Measurements from ENCODE around the gene STIM1.
A peak's percentile ranks its signal among the peaks of the same experiment; 100 is the strongest.
"Not testable (repeated sequence)": the region's sequence is repeated elsewhere in the genome, so short reads cannot be mapped to it uniquely, and the experiment has no call there.

The STIM1 gene

DNA sequence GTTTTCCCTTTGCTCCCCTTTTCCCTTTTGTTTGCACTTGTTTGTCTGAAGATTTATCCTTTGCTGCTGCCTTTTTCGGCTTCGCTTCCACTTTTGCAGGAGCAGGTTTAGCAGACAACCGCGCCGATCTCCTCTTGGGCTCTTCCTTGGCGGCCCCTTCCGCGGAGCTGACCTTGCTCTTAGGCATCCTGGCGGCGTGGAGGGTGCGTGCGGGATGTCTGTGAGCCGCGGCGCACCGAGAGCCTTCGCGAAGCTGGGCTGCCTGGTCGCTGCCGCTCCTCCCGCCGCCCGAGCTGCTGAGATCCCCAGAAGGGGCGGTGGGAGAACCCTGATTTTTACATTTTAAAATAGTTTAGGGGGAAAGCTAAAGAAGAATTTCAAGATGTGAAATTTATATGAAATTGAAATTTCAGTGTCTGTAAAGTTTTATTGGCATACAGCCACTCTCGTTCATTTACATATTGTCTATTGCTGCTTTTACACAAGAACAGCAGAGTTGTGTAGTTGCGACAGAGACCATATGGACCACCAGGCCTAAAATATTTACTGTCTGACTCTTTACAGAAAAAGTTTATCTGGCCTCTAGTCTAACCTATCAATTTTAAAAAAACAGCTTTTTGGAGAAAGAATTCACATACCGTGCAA, 133.9 kb downstream of the STIM1 start:
- no peak for DNase-seq

DNA sequence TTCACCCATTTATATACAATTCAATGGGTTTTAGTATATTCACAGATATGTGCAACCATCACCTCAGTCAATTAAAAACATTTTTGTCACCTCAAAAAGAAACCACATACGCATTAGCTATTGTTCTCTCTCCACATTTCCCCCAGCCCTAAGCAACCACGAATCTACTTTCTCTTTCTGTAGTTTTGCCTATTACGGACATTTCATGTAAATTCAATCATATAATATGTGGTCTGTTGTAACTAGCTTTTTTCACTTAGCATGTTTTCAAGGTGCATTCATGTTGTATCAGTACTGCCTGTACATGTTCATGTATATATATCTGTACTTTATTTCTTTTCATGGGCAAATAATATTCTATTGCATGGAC, 134.4 kb downstream of the STIM1 start:
- DNase-seq = peak; percentile 47

DNA sequence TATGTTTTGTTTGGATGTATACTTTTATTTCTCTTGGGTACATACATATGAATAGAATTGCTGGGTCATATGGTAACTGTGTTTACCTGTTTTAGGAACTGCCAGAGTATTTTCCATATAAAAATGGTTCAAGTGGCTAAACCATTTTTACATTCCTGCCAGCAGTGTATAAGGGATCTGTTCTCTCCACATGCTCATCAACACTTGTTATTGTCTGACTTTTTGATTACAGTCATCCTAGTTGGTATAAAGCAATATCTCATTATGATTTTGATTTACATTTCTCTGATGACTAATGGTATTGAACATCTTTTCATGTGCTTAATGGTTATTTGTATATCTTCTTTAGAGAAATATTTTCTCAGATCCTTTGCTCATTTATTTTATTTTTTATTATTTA, 134.9 kb downstream of the STIM1 start:
- no peak for DNase-seq

DNA sequence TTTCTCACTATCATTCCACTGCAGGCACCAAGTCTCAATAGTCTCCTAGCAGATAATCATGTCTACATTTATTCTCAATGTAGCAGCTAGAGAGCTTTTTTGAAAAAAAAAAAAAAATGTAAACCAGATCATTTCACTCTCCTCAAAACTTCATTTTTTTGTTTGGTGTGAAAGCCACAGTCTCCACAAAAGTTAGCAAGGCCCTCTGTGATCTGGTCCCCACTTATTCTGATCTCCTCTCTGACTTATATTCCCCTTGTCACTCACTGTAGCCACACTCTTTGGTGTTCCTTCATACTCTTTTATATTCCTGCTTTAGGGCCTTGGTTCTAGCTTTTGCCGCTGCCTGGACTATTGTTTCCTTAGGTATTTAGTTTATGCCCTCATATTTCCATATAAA, 137.5 kb downstream of the STIM1 start:
- DNase-seq = no peak

DNA sequence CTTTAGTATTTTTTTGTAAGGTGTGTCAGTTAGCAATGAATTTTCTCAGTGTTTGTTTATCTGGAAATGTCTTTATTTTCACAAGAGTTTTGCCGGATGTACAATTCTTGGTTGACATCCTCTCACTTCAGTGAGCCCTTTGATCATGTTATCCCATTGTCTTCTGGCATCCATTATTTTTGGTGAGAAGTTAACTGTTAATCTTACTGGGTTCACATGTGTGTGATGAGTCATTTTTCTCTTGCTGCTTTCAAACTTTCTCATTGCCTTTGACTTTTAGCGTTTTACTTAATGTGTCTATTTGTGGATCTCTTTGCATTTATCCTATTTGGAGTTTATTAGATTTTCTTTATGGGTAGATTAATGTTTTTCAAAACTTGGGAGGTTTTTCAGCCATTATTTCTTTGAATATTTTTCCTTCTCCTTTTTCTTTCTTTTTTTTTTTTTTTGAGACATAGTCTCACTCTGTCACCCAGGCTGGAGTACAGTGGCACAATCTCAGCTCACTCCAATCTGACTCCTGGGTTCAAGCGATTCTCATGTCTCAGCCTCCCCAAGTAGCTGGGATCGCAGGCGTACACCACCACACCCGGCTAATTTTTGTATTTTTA, 138.7 kb downstream of the STIM1 start:
- no peak for DNase-seq

DNA sequence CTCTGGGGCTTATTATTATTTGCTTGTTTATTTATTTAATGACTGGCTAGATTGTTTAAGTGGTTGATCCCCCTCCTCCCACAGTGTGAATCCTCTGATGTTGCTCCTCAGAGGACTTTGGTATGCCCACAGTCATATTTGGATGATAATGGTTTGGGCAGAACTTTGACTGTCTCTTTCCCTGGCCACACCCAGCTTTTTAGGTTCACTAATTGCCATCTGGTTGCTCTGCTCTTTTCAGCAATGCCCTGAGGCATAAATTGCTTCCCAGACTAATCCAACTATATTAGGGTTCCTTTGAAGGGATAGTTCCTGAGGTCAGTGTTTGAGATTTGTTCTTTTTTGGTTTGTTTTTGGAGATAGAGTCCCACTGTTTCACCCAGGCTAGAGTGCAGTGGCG, 139.8 kb downstream of the STIM1 start:
- no peak for DNase-seq

DNA sequence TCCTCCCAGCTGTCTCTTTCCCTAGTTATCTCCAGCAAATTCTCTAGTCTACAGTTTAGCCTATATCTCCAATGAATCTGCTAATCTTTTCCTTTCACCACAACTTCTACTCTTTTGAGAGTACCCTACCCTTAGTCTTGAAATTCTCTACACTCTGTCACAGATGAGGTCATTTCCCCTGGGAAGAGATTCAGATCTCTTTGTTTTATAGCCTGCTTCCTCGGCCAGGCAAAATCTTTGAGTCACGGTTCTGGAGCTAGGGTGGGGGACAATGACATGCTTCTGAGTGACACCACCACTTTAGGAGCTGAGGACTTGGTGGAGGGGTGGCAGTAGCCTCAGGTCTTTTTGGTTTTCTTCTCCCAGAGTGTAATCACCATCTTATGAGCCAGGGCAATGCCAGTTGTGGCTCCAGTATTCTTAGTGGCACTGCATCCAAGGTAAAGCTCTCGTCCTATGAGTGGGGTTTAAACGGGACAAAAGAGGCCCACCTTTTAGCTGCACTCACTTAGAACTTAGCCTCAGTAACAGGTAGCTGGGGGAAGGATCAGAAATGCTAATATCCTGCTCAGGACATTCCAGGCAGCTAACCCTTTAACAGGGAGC, 140.6 kb downstream of the STIM1 start:
- DNase-seq = no peak

DNA sequence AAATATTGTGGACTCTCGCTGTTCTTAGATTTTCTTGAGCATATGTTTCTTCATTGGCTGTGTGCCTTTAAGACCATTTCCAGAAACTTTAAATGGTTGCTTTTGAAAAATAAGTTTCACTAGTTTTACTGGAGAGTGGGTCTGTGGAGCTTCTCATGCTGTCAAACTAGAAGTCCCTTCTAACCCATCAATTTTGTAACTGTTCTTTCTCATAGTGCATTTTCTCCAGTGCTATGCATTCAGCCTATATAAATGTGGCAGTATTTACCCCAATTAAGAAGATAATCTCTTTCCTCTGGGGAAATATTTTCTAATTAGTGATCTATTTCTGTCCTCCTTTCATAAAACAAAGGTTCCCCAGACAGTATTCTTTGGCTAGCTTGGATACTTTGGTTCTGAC, 141.2 kb downstream of the STIM1 start:
- DNase-seq = no peak

DNA sequence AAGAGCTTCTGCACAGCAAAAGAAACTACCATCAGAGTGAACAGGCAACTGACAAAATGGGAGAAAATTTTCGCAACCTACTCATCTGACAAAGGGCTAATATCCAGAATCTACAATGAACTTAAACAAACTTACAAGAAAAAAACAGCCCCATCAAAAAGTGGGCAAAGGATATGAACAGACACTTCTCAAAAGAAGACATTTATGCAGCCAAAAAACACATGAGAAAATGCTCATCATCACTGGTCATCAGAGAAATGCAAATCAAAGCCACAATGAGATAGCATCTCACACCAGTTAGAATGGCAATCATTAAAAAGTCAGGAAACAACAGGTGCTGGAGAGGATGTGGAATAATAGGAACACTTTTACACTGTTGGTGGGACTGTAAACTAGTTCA, 149.3 kb downstream of the STIM1 start:
- not testable (repeated sequence) for DNase-seq

DNA sequence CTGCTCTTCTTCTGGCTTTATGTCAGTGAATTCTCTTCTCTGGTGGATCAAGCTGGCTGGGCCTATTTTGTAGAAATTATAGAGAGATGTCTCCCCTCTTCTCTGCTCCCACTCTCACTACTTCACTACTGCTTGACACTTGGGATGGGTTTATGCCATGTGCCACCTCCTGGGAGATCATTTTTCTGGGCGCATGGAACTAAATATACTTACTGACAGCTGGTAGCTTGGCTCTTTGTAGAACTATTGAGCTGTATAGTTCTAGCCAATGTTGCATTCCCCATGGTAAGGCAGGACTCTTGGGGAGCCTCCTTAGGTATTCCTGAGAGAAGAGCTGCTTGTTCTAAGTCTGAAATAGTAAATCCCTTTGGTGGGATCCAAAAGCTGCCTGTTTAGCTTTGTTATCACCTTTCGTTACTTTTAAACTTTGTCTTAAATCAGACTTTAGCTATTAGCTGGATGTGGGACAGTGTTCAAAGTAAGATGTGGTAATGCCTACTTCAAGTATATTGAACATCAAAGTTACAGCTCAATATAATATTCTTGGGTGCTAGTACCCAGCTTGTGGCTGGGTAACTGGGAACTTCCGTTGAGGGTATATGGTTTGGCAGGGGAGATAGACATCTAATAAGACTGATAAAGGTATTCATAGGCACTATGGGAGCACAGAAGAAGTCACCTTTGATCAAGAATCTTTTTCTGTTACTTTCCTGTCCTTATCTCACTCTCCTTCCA, 151.6 kb downstream of the STIM1 start:
- DNase-seq = peak; percentile 34

DNA sequence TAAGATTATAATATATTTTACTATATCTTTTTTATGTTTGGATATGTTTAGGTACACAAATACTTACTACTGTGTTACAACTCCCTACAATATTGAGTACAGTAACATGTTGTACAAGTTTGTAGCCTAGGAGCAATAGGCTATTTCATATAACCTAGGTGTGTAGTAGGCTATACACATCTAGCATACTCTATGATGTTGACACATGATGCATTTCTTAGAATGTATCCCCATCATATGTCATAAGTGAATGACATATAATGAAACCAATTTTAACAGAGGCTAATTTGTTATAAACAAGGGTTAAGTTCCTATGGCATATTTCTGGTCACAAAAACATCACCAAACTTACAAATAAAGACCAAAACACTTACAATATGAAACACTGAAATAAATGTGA, 152.7 kb downstream of the STIM1 start:
- no peak for DNase-seq

DNA sequence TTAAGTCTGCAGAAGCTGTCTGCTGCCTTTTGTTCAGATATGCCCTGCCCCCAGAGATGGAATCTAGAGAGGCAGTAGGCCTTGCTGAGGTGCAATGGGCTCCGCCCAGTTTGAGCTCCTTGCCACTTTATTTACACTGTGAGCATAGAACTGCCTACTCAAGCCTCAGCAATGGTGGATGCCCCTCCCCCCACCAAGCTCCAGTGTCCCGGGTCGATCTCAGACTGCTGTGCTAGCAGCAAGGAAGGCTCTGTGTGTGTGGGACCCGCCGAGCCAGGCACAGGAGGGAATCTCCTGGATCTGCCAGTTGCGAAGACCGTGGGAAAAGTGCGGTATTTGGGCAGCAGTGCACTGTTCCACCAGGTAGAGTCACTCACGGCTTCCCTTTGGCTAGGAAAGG, 161.1 kb downstream of the STIM1 start:
- DNase-seq = not testable (repeated sequence)

DNA sequence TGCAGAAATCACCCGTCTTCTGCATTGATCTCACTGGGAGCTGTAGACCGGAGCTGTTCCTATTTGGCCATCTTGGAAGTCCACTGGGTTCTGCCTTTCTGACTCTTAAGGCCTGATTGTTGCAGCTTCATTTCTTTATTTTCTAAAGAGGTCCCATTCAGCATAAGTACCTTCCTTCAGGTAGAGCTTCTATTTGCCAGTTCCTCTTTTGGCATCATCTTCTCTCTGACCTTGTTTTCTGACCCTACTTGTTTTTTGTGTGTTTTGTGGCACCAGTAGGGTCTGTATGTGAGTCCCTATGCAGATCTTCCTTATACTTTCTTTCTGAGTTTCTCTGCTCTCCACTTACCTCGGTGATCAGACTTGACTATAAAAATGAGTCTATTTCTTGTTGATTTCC, 161.7 kb downstream of the STIM1 start:
- DNase-seq = no peak

DNA sequence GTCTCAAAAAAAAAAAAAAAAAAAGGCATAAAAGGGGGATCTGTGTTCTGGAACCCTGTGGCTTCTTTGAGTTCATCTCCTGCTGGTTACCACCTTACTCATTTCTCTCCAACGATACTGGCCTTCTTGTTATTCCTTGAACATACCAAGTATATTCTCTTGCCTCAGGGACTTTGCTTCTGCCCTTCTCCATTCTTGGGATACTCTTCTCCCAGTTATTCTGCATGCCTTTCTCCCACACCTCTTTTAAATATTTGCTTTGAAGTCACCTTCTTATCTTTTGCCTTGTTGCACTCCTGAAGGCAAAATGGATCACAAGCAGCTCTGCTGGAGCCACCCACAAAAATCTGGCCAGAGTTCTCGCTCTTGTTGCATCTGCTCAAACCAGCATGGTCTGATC, 163.2 kb downstream of the STIM1 start:
- no peak for DNase-seq

DNA sequence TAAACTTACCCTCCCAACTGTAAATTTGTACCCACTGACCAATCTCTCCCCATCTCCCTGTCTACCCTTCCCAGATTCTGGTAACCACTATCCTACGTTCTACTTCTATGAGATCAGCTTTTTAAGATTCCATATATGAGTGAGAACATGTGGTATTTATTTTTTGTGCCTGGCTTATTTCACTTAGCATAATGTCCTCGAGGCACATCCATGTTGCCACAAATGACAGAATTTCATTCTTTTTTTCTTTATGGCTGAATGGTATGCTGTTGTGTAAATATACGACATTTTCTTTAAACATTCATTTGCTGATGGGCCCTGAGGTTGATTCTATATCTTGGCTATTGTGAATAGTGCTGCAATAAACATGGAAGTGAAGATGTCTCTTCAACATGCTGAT, 164.4 kb downstream of the STIM1 start:
- no peak for DNase-seq

DNA sequence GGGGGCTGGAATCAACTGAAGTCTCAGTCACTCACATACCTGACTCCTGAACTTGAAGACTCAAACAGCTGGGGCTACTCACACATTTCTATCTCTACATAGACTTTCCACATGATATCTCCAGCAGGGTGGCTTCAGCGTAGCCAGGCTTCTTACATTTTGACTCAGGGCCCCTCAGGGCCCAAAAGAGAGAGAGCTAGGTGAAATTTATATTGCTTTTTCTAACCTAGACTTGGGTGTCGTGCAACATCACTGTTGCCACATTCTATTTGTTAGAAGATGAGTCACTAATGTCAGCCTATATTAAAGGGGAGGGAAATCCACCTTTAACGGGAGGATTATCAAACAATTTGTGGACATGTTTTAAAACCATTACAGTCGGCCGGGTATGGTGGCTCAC, 167.2 kb downstream of the STIM1 start:
- no peak for DNase-seq

DNA sequence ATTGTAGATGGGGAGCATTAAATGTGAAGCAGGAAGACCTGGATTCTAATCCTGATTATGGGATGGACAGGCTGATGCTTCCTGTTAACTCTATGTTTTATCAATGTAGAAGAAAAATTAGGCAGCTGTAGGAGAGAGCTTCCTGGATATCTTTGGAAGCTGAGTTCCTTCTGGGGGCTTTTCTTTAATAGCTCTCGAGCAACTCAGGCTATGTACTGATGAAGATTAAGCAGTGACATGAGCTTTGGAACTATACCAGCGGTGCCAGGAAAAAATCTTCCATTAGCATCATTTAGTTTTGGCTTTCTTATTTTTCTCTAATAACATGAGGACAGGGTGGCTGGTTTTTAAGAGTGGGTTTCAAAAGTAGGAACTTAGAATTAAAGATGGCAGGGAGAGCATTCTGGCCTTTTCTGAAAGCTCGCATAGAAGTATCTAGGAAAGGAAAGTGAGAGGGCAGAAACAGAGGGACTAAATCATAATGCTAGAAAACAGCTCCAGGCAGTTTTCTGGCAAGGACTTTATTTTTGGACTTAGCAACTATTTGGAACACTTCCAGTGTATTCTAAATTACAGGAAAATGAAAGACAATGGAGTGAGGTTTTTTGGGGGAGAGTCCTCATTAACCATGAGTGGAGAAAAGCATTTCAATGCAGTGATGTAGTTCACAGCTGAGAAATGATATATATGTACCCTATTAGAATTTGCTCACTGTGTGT, 169.9 kb downstream of the STIM1 start:
- no peak for DNase-seq

DNA sequence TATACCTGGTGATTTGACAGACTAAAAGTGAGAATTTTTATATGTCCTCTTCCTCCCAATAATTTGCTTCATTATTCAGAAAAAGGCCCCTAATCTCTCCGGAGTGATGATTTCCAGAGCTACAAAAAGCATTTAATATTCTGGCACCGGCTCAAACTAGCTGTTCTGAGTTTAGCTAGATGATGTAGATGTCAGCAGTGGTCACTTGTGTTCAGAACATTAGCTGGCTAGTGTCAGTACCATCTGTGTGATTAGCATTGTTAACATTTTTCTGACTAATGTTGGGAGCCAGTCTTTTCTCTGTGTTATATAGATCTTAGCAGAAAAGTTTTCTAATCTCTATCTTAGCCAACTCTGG, 170.5 kb downstream of the STIM1 start:
- DNase-seq = no peak

DNA sequence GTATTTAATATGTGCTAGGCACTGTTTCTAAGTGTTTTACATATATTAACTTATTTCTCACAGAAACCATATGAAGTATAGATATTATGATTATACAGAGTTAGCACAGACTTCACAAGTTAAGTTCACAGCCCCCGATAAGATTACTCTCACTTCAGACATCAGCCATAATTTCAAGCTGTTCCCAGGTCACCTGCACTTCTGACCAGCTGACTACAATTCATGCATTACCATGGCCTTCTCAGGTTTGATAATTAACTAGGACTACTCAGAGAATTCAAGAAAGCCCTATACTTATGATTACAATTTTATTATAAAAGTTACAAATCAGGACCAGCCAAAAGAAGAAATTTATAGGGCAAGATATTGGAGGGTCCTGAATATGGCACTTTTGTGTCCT, 170.9 kb downstream of the STIM1 start:
- no peak for DNase-seq

DNA sequence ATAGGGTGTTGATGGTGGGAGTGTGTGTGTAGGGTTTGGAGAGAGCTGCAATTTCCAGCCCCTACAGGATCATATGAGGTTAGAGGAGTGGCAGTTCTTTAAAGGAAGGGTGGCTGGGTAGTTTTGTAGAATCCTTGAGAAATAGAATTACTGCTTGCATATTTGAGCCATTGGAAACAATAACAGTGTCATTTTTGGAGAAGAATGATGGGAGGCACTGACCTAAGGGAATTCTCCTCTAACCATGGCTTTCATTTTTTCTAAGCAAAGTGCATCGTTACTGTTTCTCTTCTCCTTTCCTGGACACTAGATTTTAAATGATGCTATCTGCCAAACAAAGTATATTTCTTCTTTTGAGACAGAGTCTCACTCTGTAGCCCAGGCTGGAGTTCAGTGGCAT, 172.3 kb downstream of the STIM1 start:
- no peak for DNase-seq

DNA sequence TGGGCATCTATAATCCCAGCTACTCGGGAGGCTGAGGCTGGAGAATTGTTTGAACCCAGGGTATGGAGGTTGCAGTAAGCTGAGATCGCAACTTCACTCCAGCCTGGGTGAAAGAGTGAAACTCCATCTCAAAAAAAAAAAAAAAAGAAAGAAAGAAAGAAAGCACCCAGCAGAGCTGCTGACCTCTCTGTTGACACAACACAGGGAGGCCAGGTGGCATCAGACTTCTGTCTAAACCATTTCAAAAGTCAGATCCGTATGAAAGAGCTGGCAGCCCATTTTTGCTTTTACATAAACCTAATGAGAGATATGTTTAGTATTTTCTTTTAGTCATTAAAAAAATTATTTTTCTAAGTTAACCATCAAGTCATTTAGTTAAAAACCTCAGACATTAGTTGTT, 174.7 kb downstream of the STIM1 start:
- no peak for DNase-seq

DNA sequence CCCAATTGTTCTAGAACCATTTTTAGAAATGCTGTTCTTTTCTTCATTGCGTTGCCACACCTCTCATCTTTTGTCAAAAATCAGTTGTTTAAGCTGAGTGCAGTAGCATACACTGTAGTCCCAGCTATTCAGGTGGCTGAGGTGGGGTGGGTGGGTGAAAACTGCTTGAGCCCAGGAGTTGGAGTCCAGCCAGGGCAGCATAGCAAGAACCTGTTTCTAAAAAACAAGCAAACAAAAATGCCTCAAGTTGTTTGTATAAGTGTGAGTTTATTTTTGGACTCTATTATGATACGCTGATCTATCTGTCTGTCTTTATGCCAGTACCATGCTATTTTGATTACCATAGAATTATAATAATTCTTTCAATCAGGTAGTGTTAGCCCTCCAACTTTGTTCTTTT, 176.6 kb downstream of the STIM1 start:
- no peak for DNase-seq

DNA sequence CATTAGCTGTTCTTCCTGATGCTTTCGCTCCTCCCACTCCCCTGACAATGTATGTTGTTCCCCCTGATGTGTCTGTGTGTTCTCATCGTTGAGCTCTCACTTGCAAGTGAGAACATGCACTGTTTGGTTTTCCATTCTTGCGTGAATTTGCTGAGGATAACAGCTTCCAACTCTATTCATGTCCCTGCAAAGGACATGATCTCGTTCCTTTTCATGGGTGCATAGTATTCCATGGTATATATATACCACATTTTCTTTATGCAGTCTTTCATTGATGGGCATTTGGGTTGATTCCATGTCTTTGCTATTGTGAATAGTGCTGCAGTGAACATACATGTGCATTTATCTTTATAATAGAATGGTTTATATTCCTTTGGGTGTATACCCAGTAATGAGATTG, 180.5 kb downstream of the STIM1 start:
- no peak for DNase-seq

DNA sequence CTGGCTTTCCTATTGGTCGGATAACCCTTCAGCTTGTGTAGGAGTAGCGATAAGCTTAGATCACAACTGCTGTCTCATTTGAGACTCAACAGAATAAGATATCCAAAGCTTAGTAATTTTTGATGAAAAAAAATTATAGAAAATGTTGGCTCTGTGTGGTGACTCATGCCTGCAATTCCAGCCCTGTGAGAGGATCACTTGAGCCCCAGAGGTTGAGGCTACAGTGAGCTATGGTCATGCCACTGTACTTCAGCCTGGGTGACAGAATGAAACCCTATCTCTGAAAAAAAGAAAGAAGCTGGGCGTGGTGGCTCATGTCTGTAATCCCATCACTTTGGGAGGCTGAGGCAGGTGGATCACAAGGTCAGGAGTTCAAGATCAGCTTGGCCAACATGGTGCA, 183.5 kb downstream of the STIM1 start:
- DNase-seq = no peak
